Left colon (tissue), 2 donors: ENCODE results near the gene CFAP20DC. TPM values are rescaled to one million over a fixed set of nuclear protein-coding genes. Genes with fewer than 3 reads are reported as not detected.
"Not testable (repeated sequence)": the region's sequence is repeated elsewhere in the genome, so short reads cannot be mapped to it uniquely, and the experiment has no call there.

Source experiments
- ATAC-seq: fragments of 200-7000 bp; cut with Tn5 transposase; one replicate; pipeline ENCODE4 v1.9.1; 2020; ENCODE audit warnings: mild to moderate bottlenecking, moderate library complexity
- DNase-seq, 2 donors: peaks; one replicate each; pipeline ENCODE4 v3.0.0-alpha.2; 2020
- intact Hi-C, 2 donors: fragments of 100-400 bp; cut with DNase I in 1 of 2; cut with micrococcal nuclease in 1 of 2; formaldehyde crosslinking; loops; one replicate each; pipeline versions ENCODE4 v1.11.2 to v1.14.0; 2022; cut with DNase I, micrococcal nuclease
- total RNA-seq, 2 donors: library from RNA; stranded (reverse); fragmentation: NEBNext Ultra II Directional; extraction: Animal tissue kit (Norgen Biotek cat#: 25700); gene quantifications; one replicate each; pipeline ENCODE4 v1.2.1, GENCODE V29; 2021
- donor health status: DM: no; HTN: no; CAD: no.
- donor health status: DM: yes; HTN: yes; CAD: no.

Gene CFAP20DC
- total RNA-seq, 2 donors from 2014 or later = 0.98 to 1.6 TPM

GRCh38 chr3:58839187-58839586 lies 210.6 kb downstream of the CFAP20DC start:
- intact Hi-C loops = no loop called here
- no peak for ATAC-seq
- DNase-seq = no peak

- no peak for DNase-seq
- intact Hi-C loops = no loop called here
- ATAC-seq = no peak
These were observed 212.0 kb downstream of the CFAP20DC start for GRCh38 chr3:58837856-58838255.

- ATAC-seq = no peak
These were observed 212.5 kb downstream of the CFAP20DC start for GRCh38 chr3:58837141-58837843.

GRCh38 chr3:58835086-58835485 lies 214.7 kb downstream of the CFAP20DC start:
- intact Hi-C loops = no loop called here
- no peak for ATAC-seq
- DNase-seq = no peak

More at GRCh38 chr3:58837141-58837843, 212.5 kb downstream of the CFAP20DC start:
- DNase-seq = no peak
- intact Hi-C loops = no loop called here

- no peak for DNase-seq
- intact Hi-C loops = no loop called here
- no peak for ATAC-seq
These were observed 216.3 kb downstream of the CFAP20DC start for GRCh38 chr3:58833491-58833890.

- ATAC-seq (no peak), DNase-seq (no peak)
- intact Hi-C loops = no loop called here
These were observed 220.4 kb downstream of the CFAP20DC start for GRCh38 chr3:58829321-58830000.

- intact Hi-C loops = no loop called here
- DNase-seq = no peak
- peak; percentile 64 for ATAC-seq
These were observed 225.0 kb downstream of the CFAP20DC start for GRCh38 chr3:58824777-58825176.

GRCh38 chr3:58824285-58824684 lies 225.5 kb downstream of the CFAP20DC start:
- peak; percentile 96 for ATAC-seq
- intact Hi-C loops = no loop called here
- DNase-seq = peak; percentile 67 to 89

GRCh38 chr3:58806551-58807244 lies 243.1 kb downstream of the CFAP20DC start:
- DNase-seq, intact Hi-C loops, ATAC-seq: not testable (repeated sequence)

GRCh38 chr3:58804914-58805313 lies 244.9 kb downstream of the CFAP20DC start:
- no peak for DNase-seq
- intact Hi-C loops = no loop called here

GRCh38 chr3:58801541-58801940 lies 248.3 kb downstream of the CFAP20DC start:
- no peak for ATAC-seq
- intact Hi-C loops = no loop called here
- no peak for DNase-seq

More at GRCh38 chr3:58804914-58805313, 244.9 kb downstream of the CFAP20DC start:
- no peak for ATAC-seq

- peak; percentile 47 for ATAC-seq
- intact Hi-C loops = no loop called here
- no peak for DNase-seq
These were observed 248.9 kb downstream of the CFAP20DC start for GRCh38 chr3:58800940-58801339.

GRCh38 chr3:58800032-58800431 lies 249.8 kb downstream of the CFAP20DC start:
- intact Hi-C loops = no loop called here
- no peak for DNase-seq
- ATAC-seq = peak; percentile 60

GRCh38 chr3:58799271-58799670 lies 250.6 kb downstream of the CFAP20DC start:
- ATAC-seq = peak; percentile 71

GRCh38 chr3:58798312-58798711 lies 251.5 kb downstream of the CFAP20DC start:
- DNase-seq (no peak), ATAC-seq (no peak)
- intact Hi-C loops = no loop called here

More at GRCh38 chr3:58799271-58799670, 250.6 kb downstream of the CFAP20DC start:
- intact Hi-C loops = no loop called here
- DNase-seq = no peak

GRCh38 chr3:58794750-58795149 lies 255.1 kb downstream of the CFAP20DC start:
- intact Hi-C loops = no loop called here
- ATAC-seq = no peak
- no peak for DNase-seq

- intact Hi-C loops = no loop called here
- ATAC-seq = peak; percentile 39
- DNase-seq = no peak
These were observed 255.9 kb downstream of the CFAP20DC start for GRCh38 chr3:58793938-58794337.

GRCh38 chr3:58792921-58793451 lies 256.8 kb downstream of the CFAP20DC start:
- intact Hi-C loops = no loop called here
- DNase-seq (no peak), ATAC-seq (no peak)

GRCh38 chr3:58789385-58789784 lies 260.4 kb downstream of the CFAP20DC start:
- ATAC-seq (no peak), DNase-seq (no peak)
- intact Hi-C loops = no loop called here
